ENCODE results near the gene DNAJC13.

GRCh38 chr3:132396255-132396654 lies 21.0 kb upstream of the DNAJC13 start:
- TF ChIP-seq EP300 (IDR thresholded peaks at IDR 0.05) (no peak), POLR2AphosphoS5 (IDR thresholded peaks at IDR 0.05) (no peak), POLR2A (IDR thresholded peaks at IDR 0.05) (no peak), CTCF (IDR thresholded peaks at IDR 0.05) (no peak)
